Heart left ventricle (tissue), 16 donors: ENCODE measurements around the gene LRFN5. TPM values are rescaled to one million over a fixed set of nuclear protein-coding genes. Genes with fewer than 3 reads are reported as not detected.

Experiments
- ATAC-seq, 4 donors: fragments of 200-7000 bp; cut with Tn5 transposase; one replicate each; pipeline ENCODE4 v1.9.1; 2020 to 2022; ENCODE audit warnings: moderate library complexity in 4 of 4, mild to moderate bottlenecking in 3 of 4, moderate number of reproducible peaks in 1 of 4
- DNase-seq, 5 donors: peaks; one replicate each; pipeline ENCODE4 v3.0.0-alpha.2; 2020
- H3K27ac ChIP-seq, 12 donors: fragments of 200-600 bp; sonication (generic) in 4 of 12; one replicate each; pipeline versions ENCODE4 v1.5.0 to v1.8.0; 2016 to 2022; ENCODE audit warnings: mild to moderate bottlenecking in 2 of 12
- H3K27me3 ChIP-seq, 9 donors: fragments of 200-600 bp; sonication (generic) in 2 of 9; one replicate each; pipeline versions ENCODE4 v1.5.1 to v1.8.0; 2016 to 2022; ENCODE audit warnings: mild to moderate bottlenecking in 3 of 9
- H3K36me3 ChIP-seq, 9 donors: fragments of 200-600 bp; sonication (generic) in 2 of 9; one replicate each; pipeline versions ENCODE4 v1.5.0 to v1.8.0; 2018 to 2022; ENCODE audit warnings: mild to moderate bottlenecking in 2 of 9
- H3K4me1 ChIP-seq, 12 donors: fragments of 200-600 bp; sonication (generic) in 4 of 12; one replicate each; pipeline versions ENCODE4 v1.5.0 to v1.8.0; 2016 to 2022; ENCODE audit warnings: mild to moderate bottlenecking in 3 of 12
- H3K4me3 ChIP-seq, 12 donors: fragments of 200-600 bp; sonication (generic) in 4 of 12; one replicate each; pipeline versions ENCODE4 v1.5.0 to v1.8.0; 2017 to 2022; ENCODE audit warnings: mild to moderate bottlenecking in 9 of 12, moderate library complexity in 4 of 12
- H3K9me3 ChIP-seq, 12 donors: fragments of 200-600 bp; sonication (generic) in 4 of 12; one replicate each; pipeline versions ENCODE4 v1.5.0 to v1.8.0; 2016 to 2022; ENCODE audit warnings: mild to moderate bottlenecking in 1 of 12
- CTCF ChIP-seq, 12 donors: fragments of 200-600 bp; sonication (generic) in 4 of 12; IDR thresholded peaks; one replicate each; pipeline versions ENCODE4 v1.5.0 to v1.8.0; 2018 to 2022; ENCODE audit warnings: antibody characterized with exemption in 12 of 12, mild to moderate bottlenecking in 5 of 12
- POLR2A ChIP-seq, 2 donors: fragments of 450-650 bp; IDR thresholded peaks; one replicate each; pipeline ENCODE4 v1.6.1; 2017; ENCODE audit warnings: antibody characterized with exemption in 2 of 2, mild to moderate bottlenecking in 2 of 2, moderate library complexity in 2 of 2
- WGBS, 4 donors: extraction: QIAGEN DNeasy Blood & Tissue Kit in 2 of 4; methylation state at CpG; one replicate each; pipeline versions ENCODE4 v1.1.5 to v1.1.7; 2013 to 2018; 5-methylcytosine and 5-hydroxymethylcytosine counted together
- intact Hi-C, 10 donors: fragments of 100-400 bp; cut with DNase I; formaldehyde crosslinking; loops; one replicate each; pipeline versions ENCODE4 v1.11.1 to v1.14.2; 2022
- polyA plus RNA-seq, 2 donors: library from polyadenylated mRNA; stranded (reverse); fragments of 200-250 nt; gene quantifications; one replicate each; pipeline ENCODE4 v1.2.3, GENCODE V29; 2013
- total RNA-seq, 9 donors: library from RNA; depleted of rRNA in 2 of 9; stranded (reverse); fragments of >200 nt in 2 of 9; fragmentation: NEBNext Ultra II Directional in 3 of 9; extraction: Animal tissue kit (Norgen Biotek cat#: 25700) in 3 of 9; gene quantifications; one replicate each; pipeline versions ENCODE4 v1.1.0 to v1.2.4, GENCODE V29; 2016 to 2023
- donor health status: ischemic (EF 13 %, LVEDD 7.1; RV severe dilation, severe dysfunction).
- donor health status: healthy with polysubstance abuse.
- donor health status: DM: no; HTN: yes; CAD: no.
- donor health status: DM: no; HTN: no; CAD: no.
- donor health status: ischemic (EF 25% LVEDD 6.9; RV normal size, moderate dysfunction).
- donor health status: ischemic (EF 25% LVEDD 5.7; RV mildly dilated, moderate dysfunction).
- donor health status: healthy.
- donor health status: DM: yes; HTN: yes; CAD: no.
- donor health status: ischemic (EF 35%, LVEDD 5.7; RV mildly dilated, moderate dysfunction).
- donor health status: nonischemic (EF 11% LVEDD 7.7; RV severe dilation, severe dysfunction).
- donor health status: DM: yes; HTN: yes; CAD: no.
- donor health status: PGD.
- donor health status: ischemic (EF 29% LVEDD 5.4; RV normal size, mild dysfunction).
- donor health status: nonischemic (EF 23%, LVEDD 6.1; RV moderate dilation, normal function).

LRFN5 gene
- total and polyA plus RNA-seq, 11 donors: 0.11 to 0.91 (median 0.38) TPM

- intact Hi-C loops: no loop called here
- ATAC-seq: no peak
- no peak overlapping the region for H3K27ac ChIP-seq
- no peaks in the 10 kb centered on the region for H3K4me1 ChIP-seq
- peaks cover 0 to 4% (median 0%) of the 10 kb centered on the region in 9 donors for H3K27me3 ChIP-seq
- H3K4me3 ChIP-seq: no peak overlapping the region
- 55 to 70% (median 61%) methylated on average over 1 of the region's 1 CpG for WGBS, 4 donors
- TF ChIP-seq POLR2A (IDR thresholded peaks at IDR 0.05): no peak
- TF ChIP-seq CTCF (IDR thresholded peaks at IDR 0.05): no peak
- DNase-seq: no peak
- H3K9me3 ChIP-seq: no peaks in the 10 kb centered on the region
- no peaks in the 10 kb centered on the region for H3K36me3 ChIP-seq
Measured at GRCh38 chr14:41629876-41630275, 23.2 kb downstream of the LRFN5 start.

GRCh38 chr14:41634286-41634685 is 27.6 kb downstream of the LRFN5 start:
- WGBS, 4 donors: 48 to 66% (median 60%) methylated on average over 3 of the region's 3 CpGs
- no peaks in the 10 kb centered on the region for H3K4me1 ChIP-seq
- DNase-seq (no peak), ATAC-seq (no peak)
- H3K9me3 ChIP-seq: peaks cover 0 to 4% (median 0%) of the 10 kb centered on the region in 12 donors
- H3K36me3 ChIP-seq: no peaks in the 10 kb centered on the region
- no peaks in the 10 kb centered on the region for H3K27me3 ChIP-seq
- H3K4me3 ChIP-seq: no peak overlapping the region
- intact Hi-C loops: no loop called here
- TF ChIP-seq CTCF (IDR thresholded peaks at IDR 0.05) (no peak), POLR2A (IDR thresholded peaks at IDR 0.05) (no peak)
- H3K27ac ChIP-seq: no peak overlapping the region

GRCh38 chr14:41636492-41637392 is 30.1 kb downstream of the LRFN5 start:
- Histone ChIP-seq H3K27me3 (no peaks in the 10 kb centered on the region), H3K27ac (no peak overlapping the region), H3K4me3 (no peak overlapping the region), H3K36me3 (no peaks in the 10 kb centered on the region), H3K4me1 (no peaks in the 10 kb centered on the region), H3K9me3 (peaks cover 0 to 4% (median 0%) of the 10 kb centered on the region in 12 donors)
- 80 to 100% (median 88%) methylated on average over 2 of the region's 2 CpGs for WGBS, 4 donors
- ATAC-seq (no peak), DNase-seq (no peak)
- intact Hi-C loops: no loop called here
- TF ChIP-seq CTCF (IDR thresholded peaks at IDR 0.05) (no peak), POLR2A (IDR thresholded peaks at IDR 0.05) (no peak)

GRCh38 chr14:41641690-41642089 is 35.0 kb downstream of the LRFN5 start:
- no peak for TF ChIP-seq CTCF (IDR thresholded peaks at IDR 0.05)
- TF ChIP-seq POLR2A (IDR thresholded peaks at IDR 0.05): no peak
- intact Hi-C loops: no loop called here
- DNase-seq (no peak), ATAC-seq (no peak)
- no peaks in the 10 kb centered on the region for H3K27me3 ChIP-seq
- 94 to 95% (median 95%) methylated on average over 1 of the region's 1 CpG for WGBS, 4 donors
- no peak overlapping the region for H3K27ac ChIP-seq
- H3K36me3 ChIP-seq: no peaks in the 10 kb centered on the region
- H3K4me3 ChIP-seq: no peak overlapping the region
- no peaks in the 10 kb centered on the region for H3K4me1 ChIP-seq
- H3K9me3 ChIP-seq: peaks cover 0 to 4% (median 0%) of the 10 kb centered on the region in 12 donors
